Esophagus muscularis mucosa (tissue), 4 donors: ENCODE measurements around the gene FRAS1. TPM values are rescaled to one million over a fixed set of nuclear protein-coding genes. Genes with fewer than 3 reads are reported as not detected.
"Not testable (repeated sequence)": the region's sequence is repeated elsewhere in the genome, so short reads cannot be mapped to it uniquely, and the experiment has no call there.

Source experiments
- DNase-seq: peaks from one replicate; pipeline ENCODE4 v3.0.0-alpha.2; 2017; ENCODE audit errors: extremely low spot score
- H3K27ac ChIP-seq, 4 donors: fragments of 200-600 bp; sonication (generic); replicated peaks in 1 of 4; 1 replicate in 3 of 4; 2 replicates in 1 of 4; pipeline ENCODE4 v1.5.1; 2016 to 2019; ENCODE audit warnings: mild to moderate bottlenecking in 1 of 4
- H3K27me3 ChIP-seq, 4 donors: fragments of 200-600 bp; sonication (generic); one replicate each; pipeline versions ENCODE4 v1.5.1 to v1.6.0; 2016 to 2019
- H3K36me3 ChIP-seq, 4 donors: fragments of 200-600 bp; sonication (generic); one replicate each; pipeline ENCODE4 v1.5.1; 2016 to 2019
- H3K4me1 ChIP-seq, 4 donors: fragments of 200-600 bp; sonication (generic); one replicate each; pipeline ENCODE4 v1.5.1; 2016 to 2019
- H3K4me3 ChIP-seq, 4 donors: fragments of 200-600 bp; sonication (generic); 1 replicate in 2 of 4; 2 replicates in 2 of 4; pipeline ENCODE4 v1.5.1; 2016 to 2019; ENCODE audit warnings: mild to moderate bottlenecking in 4 of 4, moderate library complexity in 1 of 4
- H3K9me3 ChIP-seq, 4 donors: fragments of 200-600 bp; sonication (generic); 1 replicate in 3 of 4; 2 replicates in 1 of 4; pipeline ENCODE4 v1.5.1; 2016 to 2019
- CTCF ChIP-seq, 3 experiments: fragments of 200-600 bp in 2 of 3; fragments of 450-650 bp in 1 of 3; sonication (generic) in 2 of 3; IDR thresholded peaks; one replicate each; pipeline ENCODE4 v1.5.1; 2017 to 2019; ENCODE audit warnings: antibody characterized with exemption in 3 of 3, mild to moderate bottlenecking in 2 of 3, moderate library complexity in 1 of 3
- EP300 ChIP-seq: sonication (generic); formaldehyde crosslinking; IDR thresholded peaks from one replicate; pipeline ENCODE4 v1.6.1; 2017; ENCODE audit warnings: antibody characterized with exemption
- POLR2A ChIP-seq: fragments of 450-650 bp; IDR thresholded peaks from one replicate; pipeline ENCODE4 v1.6.1; 2017; ENCODE audit warnings: antibody characterized with exemption, moderate library complexity, mild to moderate bottlenecking, low read depth
- POLR2AphosphoS5 ChIP-seq, 2 donors: sonication (generic); formaldehyde crosslinking; IDR thresholded peaks; one replicate each; pipeline ENCODE4 v1.6.1; 2017; ENCODE audit warnings: antibody characterized with exemption in 2 of 2
- WGBS: methylation state at CpG from one replicate; pipeline ENCODE4 v1.1.5; 2018; 5-methylcytosine and 5-hydroxymethylcytosine counted together
- intact Hi-C: fragments of 100-400 bp; cut with DNase I; formaldehyde crosslinking; loops from one replicate; pipeline ENCODE4 v1.15.1; 2023
- total RNA-seq, 4 donors: library from RNA; depleted of rRNA; stranded (reverse); fragments of >200 nt; gene quantifications; one replicate each; pipeline versions ENCODE4 v1.1.0 to v1.2.1, GENCODE V29; 2016

The FRAS1 gene
- total RNA-seq, 4 donors from 2014 or later = 5.3 to 8.7 (median 5.7) TPM

GRCh38 chr4:78079726-78080430 is 22.8 kb downstream of the FRAS1 start:
- intact Hi-C loops = no loop called here
- H3K36me3 ChIP-seq = no peaks in the 10 kb centered on the region
- TF ChIP-seq POLR2A (no peak), POLR2AphosphoS5 (IDR thresholded peaks at IDR 0.05) (no peak), EP300 (no peak), CTCF (IDR thresholded peaks at IDR 0.05) (no peak)
- no peak overlapping the region for H3K4me3 ChIP-seq
- H3K27me3 ChIP-seq = no peaks in the 10 kb centered on the region
- 74% methylated on average over 10 of the region's 10 CpGs for WGBS
- no peak for DNase-seq
- H3K27ac ChIP-seq = no peak overlapping the region
- H3K9me3 ChIP-seq = no peaks in the 10 kb centered on the region
- no peaks in the 10 kb centered on the region for H3K4me1 ChIP-seq

- Histone ChIP-seq H3K4me3 (no peak overlapping the region), H3K9me3 (no peaks in the 10 kb centered on the region), H3K27ac (no peak overlapping the region), H3K36me3 (no peaks in the 10 kb centered on the region), H3K4me1 (no peaks in the 10 kb centered on the region), H3K27me3 (no peaks in the 10 kb centered on the region)
- intact Hi-C loops = no loop called here
- WGBS = 88% methylated on average over 2 of the region's 2 CpGs
- no peak for DNase-seq
- no peak for TF ChIP-seq POLR2A
- TF ChIP-seq EP300 = no peak
- no peak for TF ChIP-seq CTCF (IDR thresholded peaks at IDR 0.05)
- TF ChIP-seq POLR2AphosphoS5 (IDR thresholded peaks at IDR 0.05) = no peak
Observed at GRCh38 chr4:78081541-78081940, 24.4 kb downstream of the FRAS1 start.

- no peaks in the 10 kb centered on the region for H3K27me3 ChIP-seq
- no peak for DNase-seq
- no peaks in the 10 kb centered on the region for H3K36me3 ChIP-seq
- no peaks in the 10 kb centered on the region for H3K9me3 ChIP-seq
- intact Hi-C loops = no loop called here
- TF ChIP-seq CTCF (IDR thresholded peaks at IDR 0.05) = no peak
- TF ChIP-seq POLR2AphosphoS5 (IDR thresholded peaks at IDR 0.05) = no peak
- no peak for TF ChIP-seq EP300
- TF ChIP-seq POLR2A = no peak
- H3K4me3 ChIP-seq = no peak overlapping the region
- H3K27ac ChIP-seq = no peak overlapping the region
- H3K4me1 ChIP-seq = no peaks in the 10 kb centered on the region
Observed at GRCh38 chr4:78083035-78083434, 25.9 kb downstream of the FRAS1 start.

- DNase-seq = no peak
- intact Hi-C loops = no loop called here
- TF ChIP-seq EP300 = no peak
- no peak for TF ChIP-seq POLR2A
- no peak for TF ChIP-seq CTCF (IDR thresholded peaks at IDR 0.05)
- TF ChIP-seq POLR2AphosphoS5 (IDR thresholded peaks at IDR 0.05) = no peak
- Histone ChIP-seq H3K27ac (no peak overlapping the region), H3K4me1 (no peaks in the 10 kb centered on the region), H3K4me3 (no peak overlapping the region), H3K27me3 (no peaks in the 10 kb centered on the region), H3K9me3 (no peaks in the 10 kb centered on the region), H3K36me3 (no peaks in the 10 kb centered on the region)
- WGBS = 90% methylated on average over 3 of the region's 3 CpGs
Observed at GRCh38 chr4:78091534-78091933, 34.4 kb downstream of the FRAS1 start.

- H3K36me3 ChIP-seq, intact Hi-C loops, H3K27ac ChIP-seq, H3K27me3 ChIP-seq, H3K9me3 ChIP-seq, H3K4me1 ChIP-seq, H3K4me3 ChIP-seq, DNase-seq: not testable (repeated sequence)
- WGBS = 92% methylated on average over 5 of the region's 5 CpGs
Observed at GRCh38 chr4:78092350-78092749, 35.2 kb downstream of the FRAS1 start.
